Measurements from ENCODE around the gene WNT8A. TPM values are rescaled to one million over a fixed set of nuclear protein-coding genes. Genes with fewer than 3 reads are reported as not detected.

Gene WNT8A
- total RNA-seq, 1 experiment from 2014 or later = not detected

DNA sequence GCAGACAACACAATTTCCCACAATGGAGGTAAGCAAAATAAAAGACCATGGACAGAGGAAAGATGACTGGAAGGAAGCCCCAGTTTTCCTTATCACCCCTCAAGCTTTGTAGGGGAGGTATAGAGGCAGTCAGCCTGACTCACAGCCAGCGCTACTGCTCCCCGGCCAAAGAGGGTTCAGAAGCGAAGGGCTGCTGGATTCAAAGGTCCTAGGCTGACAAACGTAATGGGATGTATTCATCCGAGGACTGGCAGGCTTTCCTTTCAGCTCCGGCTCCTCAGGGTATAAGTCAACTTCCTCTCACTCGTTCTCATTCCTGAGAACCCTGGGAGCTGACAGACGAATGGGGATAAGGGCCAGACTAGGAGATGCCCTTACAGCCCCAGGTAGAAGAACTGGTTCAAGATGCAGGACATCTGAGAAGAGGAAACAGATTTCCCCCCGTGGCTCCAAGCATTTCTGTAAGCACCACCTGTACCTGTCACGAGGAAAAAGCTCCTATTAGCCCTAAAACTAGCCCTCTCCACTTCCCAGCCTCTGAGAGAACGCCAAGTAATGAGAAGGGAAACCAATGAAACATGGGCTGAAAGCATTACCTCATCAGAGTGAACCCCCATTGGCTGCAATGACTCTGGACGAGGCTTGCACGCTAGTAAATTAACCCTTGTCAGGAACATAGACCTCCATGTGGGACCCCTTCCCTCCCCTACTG, 28.8 kb upstream of the WNT8A start:
- no peaks in the 10 kb centered on the region for H3K4me1 ChIP-seq (ENCODE audit: control insufficient read depth, insufficient read depth, low read length)
- ChIA-PET POLR2A (no interaction called here), CTCF (no interaction called here)
- in situ Hi-C loops (cut with HindIII; ENCODE audit: low pct_unique_long_range_greater_than_20kb, low sequenced_read_pairs) = no loop called here
- TF ChIP-seq TCF7L2 (IDR thresholded peaks at IDR 0.05; ENCODE audit: low read depth, low read length) = no peak
- TF ChIP-seq, protein P1, sequence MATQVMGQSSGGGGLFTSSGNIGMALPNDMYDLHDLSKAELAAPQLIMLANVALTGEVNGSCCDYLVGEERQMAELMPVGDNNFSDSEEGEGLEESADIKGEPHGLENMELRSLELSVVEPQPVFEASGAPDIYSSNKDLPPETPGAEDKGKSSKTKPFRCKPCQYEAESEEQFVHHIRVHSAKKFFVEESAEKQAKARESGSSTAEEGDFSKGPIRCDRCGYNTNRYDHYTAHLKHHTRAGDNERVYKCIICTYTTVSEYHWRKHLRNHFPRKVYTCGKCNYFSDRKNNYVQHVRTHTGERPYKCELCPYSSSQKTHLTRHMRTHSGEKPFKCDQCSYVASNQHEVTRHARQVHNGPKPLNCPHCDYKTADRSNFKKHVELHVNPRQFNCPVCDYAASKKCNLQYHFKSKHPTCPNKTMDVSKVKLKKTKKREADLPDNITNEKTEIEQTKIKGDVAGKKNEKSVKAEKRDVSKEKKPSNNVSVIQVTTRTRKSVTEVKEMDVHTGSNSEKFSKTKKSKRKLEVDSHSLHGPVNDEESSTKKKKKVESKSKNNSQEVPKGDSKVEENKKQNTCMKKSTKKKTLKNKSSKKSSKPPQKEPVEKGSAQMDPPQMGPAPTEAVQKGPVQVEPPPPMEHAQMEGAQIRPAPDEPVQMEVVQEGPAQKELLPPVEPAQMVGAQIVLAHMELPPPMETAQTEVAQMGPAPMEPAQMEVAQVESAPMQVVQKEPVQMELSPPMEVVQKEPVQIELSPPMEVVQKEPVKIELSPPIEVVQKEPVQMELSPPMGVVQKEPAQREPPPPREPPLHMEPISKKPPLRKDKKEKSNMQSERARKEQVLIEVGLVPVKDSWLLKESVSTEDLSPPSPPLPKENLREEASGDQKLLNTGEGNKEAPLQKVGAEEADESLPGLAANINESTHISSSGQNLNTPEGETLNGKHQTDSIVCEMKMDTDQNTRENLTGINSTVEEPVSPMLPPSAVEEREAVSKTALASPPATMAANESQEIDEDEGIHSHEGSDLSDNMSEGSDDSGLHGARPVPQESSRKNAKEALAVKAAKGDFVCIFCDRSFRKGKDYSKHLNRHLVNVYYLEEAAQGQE (IDR thresholded peaks at IDR 0.05; ENCODE audit: insufficient read depth in 1 of 2, low read depth in 2 of 2, low read length in 1 of 2) = no peak
- no peak for TF ChIP-seq SIN3A (IDR thresholded peaks at IDR 0.05; ENCODE audit: borderline replicate concordance, insufficient read depth, low read depth, low read length)
- TF ChIP-seq, protein P2, sequence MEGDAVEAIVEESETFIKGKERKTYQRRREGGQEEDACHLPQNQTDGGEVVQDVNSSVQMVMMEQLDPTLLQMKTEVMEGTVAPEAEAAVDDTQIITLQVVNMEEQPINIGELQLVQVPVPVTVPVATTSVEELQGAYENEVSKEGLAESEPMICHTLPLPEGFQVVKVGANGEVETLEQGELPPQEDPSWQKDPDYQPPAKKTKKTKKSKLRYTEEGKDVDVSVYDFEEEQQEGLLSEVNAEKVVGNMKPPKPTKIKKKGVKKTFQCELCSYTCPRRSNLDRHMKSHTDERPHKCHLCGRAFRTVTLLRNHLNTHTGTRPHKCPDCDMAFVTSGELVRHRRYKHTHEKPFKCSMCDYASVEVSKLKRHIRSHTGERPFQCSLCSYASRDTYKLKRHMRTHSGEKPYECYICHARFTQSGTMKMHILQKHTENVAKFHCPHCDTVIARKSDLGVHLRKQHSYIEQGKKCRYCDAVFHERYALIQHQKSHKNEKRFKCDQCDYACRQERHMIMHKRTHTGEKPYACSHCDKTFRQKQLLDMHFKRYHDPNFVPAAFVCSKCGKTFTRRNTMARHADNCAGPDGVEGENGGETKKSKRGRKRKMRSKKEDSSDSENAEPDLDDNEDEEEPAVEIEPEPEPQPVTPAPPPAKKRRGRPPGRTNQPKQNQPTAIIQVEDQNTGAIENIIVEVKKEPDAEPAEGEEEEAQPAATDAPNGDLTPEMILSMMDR (IDR thresholded peaks at IDR 0.05) = no peak
- no peak for TF ChIP-seq POLR2AphosphoS5 (IDR thresholded peaks at IDR 0.05; ENCODE audit: low read depth, low read length)
- no peaks in the 10 kb centered on the region for H3K27me3 ChIP-seq (ENCODE audit: control insufficient read depth, insufficient read depth, low read length)
- H3K36me3 ChIP-seq (ENCODE audit: control insufficient read depth, insufficient read depth, low read length) = no peaks in the 10 kb centered on the region
- H3K4me3 ChIP-seq (ENCODE audit: low read depth in 2 of 2, low read length in 2 of 2) = no peak overlapping the region; a peak in 1 of 4 replicates
- intact Hi-C loops (cut with micrococcal nuclease; ENCODE audit: unreplicated experiment) = no loop called here
- no peak for DNase-seq (ENCODE audit: low read depth, low spot score)
- H3K27ac ChIP-seq (ENCODE audit: low read length) = no peak overlapping the region
- ATAC-seq = peak; percentile 65
- no TSS peak for BruUV-seq (replicated peaks)
- no peaks in the 10 kb centered on the region for H3K9me3 ChIP-seq (ENCODE audit: control insufficient read depth, insufficient read depth, low read depth, low read length)

DNA sequence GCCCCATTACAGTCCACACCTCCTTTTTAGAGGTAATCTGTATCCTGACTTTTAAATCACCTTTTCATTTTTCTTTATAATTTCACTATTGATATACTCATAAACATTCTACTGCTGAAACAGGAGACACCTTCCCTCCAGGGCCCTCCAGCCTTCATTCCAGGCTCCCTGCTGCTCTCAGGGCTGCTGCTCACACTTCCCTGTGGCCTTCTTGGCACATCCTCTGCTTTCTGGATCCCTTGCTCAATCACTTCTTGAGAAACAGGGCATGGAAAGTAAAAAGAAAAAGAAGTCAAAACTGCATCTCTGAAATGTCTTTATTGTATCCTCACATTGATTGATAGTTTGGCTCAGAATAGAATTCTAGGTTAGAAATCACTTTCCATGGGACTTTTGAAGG, 19.3 kb upstream of the WNT8A start:
- Histone ChIP-seq H3K36me3 (ENCODE audit: control insufficient read depth, insufficient read depth, low read length) (no peaks in the 10 kb centered on the region), H3K27me3 (ENCODE audit: control insufficient read depth, insufficient read depth, low read length) (no peaks in the 10 kb centered on the region), H3K27ac (ENCODE audit: low read length) (no peak overlapping the region), H3K4me3 (ENCODE audit: low read depth in 2 of 2, low read length in 2 of 2) (no peak overlapping the region), H3K4me1 (ENCODE audit: control insufficient read depth, insufficient read depth, low read length) (no peaks in the 10 kb centered on the region), H3K9me3 (ENCODE audit: control insufficient read depth, insufficient read depth, low read depth, low read length) (no peaks in the 10 kb centered on the region)
- ATAC-seq = no peak
- no peak for DNase-seq (ENCODE audit: low read depth, low spot score)
- TF ChIP-seq, protein P2 (IDR thresholded peaks at IDR 0.05) = no peak
- no peak for TF ChIP-seq SIN3A (IDR thresholded peaks at IDR 0.05; ENCODE audit: borderline replicate concordance, insufficient read depth, low read depth, low read length)
- no peak for TF ChIP-seq POLR2AphosphoS5 (IDR thresholded peaks at IDR 0.05; ENCODE audit: low read depth, low read length)
- TF ChIP-seq, protein P1 (IDR thresholded peaks at IDR 0.05; ENCODE audit: insufficient read depth in 1 of 2, low read depth in 2 of 2, low read length in 1 of 2) = no peak
- TF ChIP-seq TCF7L2 (IDR thresholded peaks at IDR 0.05; ENCODE audit: low read depth, low read length) = no peak
- intact Hi-C loops (cut with micrococcal nuclease; ENCODE audit: unreplicated experiment) = no loop called here
- ChIA-PET CTCF (interaction anchor here (0.9 kb wide), 1 partner anchor 12 kb away, joined by 3 read pairs; no protein-coding TSS in a partner anchor), POLR2A (no interaction called here)
- in situ Hi-C loops (cut with HindIII; ENCODE audit: low pct_unique_long_range_greater_than_20kb, low sequenced_read_pairs) = no loop called here
- no TSS peak for BruUV-seq (replicated peaks)
